Stimulated activated naive CD4-positive, alpha-beta T cell (primary cell): ENCODE data around the gene AREG.

ENCODE experiments used
- DNase-seq, 6 experiments: peaks; one replicate each; lab custom pipeline; 2025; lab: John Stamatoyannopoulos, UW

The AREG gene

DNA sequence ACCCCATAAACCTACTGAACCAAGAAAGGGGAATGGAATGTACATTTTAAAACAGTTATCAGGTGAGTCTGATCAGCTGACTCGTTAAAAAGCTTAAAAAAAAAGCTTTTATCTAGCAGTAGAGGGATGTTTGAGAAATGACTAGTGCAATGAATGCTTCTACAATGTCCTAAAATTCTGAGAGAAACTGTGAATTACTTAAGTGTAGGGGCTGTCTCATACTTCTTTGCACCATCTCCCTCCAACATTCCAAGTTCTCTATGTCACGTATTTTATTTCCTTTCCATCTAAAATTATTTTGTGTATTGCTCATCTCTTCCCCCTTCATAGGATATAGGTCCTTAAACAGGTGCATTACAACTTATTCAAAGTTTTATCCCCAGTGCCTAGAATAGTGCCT, 11.9 kb upstream of the AREG start:
- DNase-seq, result no peak

DNA sequence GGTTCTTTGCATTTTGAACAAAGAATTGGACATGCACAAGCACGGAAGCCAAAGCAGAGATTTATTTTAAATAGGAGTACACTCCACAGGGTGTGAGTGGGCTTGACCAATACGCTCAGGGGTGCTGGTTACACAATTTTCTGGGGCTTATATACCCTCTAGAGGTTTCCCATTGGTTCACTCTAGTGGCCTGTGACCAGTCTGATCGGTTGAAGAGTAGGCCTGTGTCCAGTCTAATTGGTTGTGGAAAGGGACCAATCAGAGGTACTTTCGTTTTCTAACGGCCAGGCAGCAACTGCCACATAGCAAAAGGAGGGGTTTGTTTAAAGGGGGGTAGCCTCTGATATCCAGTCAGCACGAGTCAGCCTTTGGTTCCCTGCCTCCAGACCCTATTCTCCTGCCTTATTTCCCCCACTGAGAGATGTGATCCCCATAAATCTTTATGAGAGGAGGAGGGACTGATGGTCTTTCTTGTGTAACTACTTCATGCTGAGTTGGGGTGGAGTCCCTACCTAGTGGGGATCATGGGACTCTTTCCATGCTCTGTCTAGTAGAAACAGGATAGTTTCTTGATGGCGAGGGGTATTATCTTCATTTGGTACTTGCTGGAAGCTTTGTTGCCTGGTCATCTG, 11.3 kb upstream of the AREG start:
- DNase-seq, result no peak

DNA sequence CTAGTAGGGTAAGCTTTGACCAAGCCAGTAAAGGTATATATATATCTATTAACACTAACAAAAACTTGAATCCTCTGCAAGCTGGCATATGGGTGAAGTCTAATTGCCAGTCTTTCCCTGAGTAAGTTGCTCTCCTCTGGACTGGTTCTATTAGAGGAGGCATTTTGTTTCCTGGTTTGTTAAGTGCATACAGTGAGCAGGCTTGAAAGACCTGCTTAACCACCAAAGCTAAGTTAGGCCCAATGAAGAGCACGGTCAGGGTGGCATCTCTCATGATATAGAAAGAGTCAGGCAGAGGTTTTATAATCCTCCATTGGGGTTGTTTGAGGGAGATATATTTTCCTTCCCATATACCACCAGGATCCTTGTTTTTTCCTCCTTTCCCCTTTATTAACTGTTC, 9.6 kb upstream of the AREG start:
- no peak for DNase-seq

DNA sequence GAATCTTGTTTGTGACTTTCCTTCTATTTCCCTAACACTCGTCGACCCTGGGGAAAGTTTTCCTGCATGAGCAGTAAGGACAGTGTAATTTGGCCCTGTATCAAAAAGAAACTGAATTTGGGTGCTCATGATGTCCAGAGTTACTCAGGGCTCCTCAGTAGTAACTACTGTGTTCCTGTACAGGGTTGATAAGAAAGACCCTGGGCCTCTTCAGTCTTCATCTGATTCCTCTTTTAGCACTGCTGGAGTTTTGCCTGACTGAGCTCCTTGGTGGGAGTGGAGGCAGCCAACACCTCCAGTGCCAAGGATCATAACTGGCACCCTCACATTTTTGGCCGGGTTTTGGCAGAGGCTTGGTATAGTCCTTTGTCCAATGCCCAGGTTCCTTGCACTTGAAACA, 7.1 kb upstream of the AREG start:
- DNase-seq, result no peak

DNA sequence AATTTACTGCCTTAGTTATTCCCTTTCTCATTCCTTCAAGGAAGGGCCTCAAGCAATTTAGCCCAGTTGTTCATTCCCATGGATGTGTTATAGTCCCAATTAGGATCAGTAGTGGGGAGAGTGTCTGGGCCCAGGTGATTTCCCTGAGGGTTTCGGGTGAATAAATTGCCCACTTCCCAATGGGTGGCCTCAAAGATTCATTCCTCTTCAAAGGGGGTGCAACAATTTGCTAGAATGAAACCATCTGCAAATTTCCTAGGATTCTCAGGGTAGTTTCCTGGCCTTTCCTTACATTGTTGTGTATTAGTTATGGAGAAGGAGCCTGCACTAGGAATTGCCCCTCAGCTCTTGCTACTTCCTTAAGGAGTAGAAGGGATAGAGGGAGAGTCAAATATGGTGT, 6.3 kb upstream of the AREG start:
- no peak for DNase-seq

DNA sequence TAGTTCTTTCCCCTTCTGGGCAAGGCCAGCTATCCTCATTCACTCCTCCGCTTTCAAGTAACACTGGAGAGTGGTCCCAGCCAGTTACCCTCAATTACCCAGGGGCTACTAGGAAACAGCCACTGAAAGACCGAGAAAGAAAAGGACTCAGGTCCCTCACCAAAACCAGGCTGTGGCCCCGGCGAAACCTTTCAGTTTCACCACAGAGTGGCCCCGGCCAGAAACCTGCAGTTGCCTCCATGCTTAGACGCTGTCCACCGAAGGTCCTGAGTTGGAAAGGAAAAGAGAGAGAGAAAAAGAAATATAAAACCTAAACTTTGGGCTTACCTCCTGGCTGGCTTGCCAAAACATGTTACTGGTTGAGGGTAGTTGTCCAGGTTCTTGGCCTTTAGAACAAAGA, 5.0 kb upstream of the AREG start:
- no peak for DNase-seq

DNA sequence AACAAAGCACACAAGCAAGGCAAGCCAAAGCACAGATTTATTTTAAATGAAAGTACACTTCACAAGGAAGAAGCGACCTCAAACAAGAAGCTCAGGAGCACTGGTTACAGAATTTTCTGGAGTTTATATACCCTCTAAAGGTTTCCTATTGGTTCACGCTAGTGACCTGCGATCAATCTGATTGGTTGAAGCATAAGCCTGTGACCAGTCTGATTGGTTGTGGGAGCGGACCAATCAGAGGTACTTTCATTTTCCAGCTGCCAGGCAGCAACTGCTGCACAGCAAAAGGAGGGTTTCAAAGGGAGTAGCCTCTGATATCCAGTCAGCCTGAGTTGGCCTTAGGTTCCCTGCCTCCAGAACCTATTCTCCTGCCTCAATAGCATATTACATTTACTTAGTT, 4.6 kb upstream of the AREG start:
- DNase-seq, result no peak

DNA sequence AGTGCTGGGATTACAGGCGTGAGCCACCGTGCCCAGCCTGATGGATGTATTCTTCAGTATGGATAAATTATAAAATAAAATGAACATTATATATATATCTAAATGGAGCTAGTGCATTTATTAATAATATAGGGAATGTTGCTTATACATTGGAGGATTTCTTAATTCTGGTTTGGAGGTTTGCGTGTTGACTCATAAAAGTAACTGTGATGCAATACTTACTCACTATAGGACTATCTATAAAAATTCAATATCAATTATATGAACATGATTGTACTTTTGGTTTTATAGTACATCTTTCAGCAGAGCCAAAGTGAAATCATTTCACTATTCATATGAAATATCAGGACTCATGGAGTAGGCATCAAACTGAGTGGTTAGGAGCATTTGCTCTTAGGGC, 3.2 kb upstream of the AREG start:
- DNase-seq, result no peak

DNA sequence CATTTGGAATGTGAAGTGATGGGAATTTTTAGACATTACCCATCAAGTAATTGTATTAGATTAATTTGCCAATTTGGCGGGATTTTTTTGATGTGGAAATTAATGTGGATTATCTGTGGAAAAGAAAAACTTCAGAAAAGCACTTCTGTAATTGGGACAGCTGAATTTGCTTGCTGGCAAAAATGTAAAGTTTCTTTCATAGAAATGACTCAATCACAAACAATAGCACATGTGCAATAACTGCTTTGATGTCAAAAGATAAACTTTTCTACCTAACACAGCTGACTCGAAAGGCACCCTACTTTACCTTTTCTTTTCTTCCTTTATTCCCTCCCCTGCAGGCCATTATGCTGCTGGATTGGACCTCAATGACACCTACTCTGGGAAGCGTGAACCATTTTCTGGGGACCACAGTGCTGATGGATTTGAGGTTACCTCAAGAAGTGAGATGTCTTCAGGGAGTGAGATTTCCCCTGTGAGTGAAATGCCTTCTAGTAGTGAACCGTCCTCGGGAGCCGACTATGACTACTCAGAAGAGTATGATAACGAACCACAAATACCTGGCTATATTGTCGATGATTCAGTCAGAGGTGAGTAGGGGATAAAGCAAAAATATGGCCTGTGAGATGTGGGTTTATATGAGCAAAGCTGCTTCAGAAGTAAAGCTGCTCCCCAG, 1.4 kb downstream of the AREG start:
- no peak for DNase-seq

DNA sequence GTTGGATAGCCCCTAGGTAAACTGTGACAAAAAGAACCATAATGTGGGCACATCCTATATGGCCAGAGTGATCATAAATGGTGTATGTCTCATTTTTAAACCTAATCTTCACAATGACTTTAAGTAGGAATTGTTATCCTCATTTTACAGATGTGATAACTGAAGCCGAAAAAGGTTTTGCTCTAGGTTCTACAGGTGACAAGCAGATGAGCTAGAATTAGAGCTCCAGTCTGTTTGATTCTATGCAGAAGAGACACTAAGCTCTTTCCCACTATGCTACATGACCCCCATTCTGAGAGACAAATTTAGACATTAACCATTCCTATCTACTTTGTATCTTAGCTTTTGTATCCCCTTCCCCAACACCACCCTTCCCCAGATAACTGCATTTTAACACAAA, 2.0 kb downstream of the AREG start:
- no peak for DNase-seq

DNA sequence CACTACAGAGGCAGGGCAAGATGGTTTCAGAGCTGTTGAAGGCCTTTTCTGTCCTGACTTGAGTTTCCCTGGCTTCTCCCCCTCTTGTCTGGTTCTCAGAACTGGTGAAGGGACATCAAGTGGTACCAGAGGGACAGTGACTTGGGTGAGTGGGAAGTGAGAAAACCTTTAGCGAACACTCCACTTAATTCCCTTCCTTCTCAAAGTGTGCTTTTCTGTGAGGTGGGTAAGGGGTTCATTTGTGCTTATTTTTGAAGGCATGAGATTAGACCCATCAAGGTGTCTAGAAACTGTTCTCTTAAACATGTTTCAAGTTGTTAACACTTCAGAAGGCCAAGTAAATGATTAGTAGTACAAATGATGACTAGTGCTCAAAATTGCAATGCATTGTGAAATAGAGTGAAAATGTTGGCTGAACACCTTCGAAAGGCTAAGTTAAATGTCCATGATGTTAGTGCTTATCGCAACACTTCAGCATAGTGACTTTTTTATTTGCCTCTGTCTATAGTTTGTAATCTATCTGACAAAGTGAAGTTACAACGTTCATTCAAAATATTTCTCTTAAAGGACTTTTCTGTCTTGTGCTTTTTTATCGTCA, 2.8 kb downstream of the AREG start:
- DNase-seq, result no peak

DNA sequence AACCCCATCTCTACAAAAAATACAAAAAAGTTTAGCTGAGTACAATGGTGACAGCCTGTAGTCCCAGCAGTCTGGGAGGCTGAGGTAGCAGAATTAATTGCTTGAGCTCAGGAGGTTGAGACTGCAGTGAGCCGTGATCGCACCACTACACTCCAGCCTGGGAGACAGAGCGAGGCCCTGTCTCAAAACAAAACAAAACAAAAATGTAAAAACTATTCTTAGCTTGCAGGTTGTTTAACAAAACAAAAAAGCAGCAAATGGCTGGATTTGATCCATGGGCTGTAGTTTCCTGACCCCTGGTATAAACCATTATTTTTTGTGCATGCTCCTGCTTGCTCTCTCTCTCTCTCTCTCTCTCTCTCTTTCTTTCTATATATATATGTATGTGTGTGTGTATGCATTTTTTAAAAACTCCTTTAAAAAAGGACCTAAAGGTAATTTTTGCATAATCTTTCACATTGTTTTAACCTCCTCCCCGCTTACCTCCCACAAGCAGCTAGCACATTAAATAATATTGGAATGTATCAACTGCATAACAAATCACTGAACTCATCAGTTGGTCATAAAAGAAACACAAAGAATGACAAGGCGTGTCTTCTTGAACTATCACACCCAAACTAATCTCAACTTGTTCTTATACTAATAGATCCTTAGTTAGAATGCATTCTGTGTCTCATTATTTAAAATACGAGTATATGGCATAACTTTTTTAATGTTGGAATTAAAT, 4.8 kb downstream of the AREG start:
- DNase-seq, result no peak

DNA sequence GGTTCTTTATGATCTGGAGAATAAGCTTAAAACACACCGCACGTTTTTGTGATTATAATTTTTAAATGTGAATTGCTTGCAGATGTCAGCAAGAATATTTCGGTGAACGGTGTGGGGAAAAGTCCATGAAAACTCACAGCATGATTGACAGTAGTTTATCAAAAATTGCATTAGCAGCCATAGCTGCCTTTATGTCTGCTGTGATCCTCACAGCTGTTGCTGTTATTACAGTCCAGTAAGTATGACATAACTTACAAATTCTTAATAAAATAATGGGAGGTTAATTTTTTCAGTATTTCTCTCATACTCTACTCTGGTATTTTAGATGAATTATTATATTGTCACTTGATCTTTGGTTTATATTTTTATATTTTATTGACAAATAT, 5.4 kb downstream of the AREG start:
- no peak for DNase-seq

DNA sequence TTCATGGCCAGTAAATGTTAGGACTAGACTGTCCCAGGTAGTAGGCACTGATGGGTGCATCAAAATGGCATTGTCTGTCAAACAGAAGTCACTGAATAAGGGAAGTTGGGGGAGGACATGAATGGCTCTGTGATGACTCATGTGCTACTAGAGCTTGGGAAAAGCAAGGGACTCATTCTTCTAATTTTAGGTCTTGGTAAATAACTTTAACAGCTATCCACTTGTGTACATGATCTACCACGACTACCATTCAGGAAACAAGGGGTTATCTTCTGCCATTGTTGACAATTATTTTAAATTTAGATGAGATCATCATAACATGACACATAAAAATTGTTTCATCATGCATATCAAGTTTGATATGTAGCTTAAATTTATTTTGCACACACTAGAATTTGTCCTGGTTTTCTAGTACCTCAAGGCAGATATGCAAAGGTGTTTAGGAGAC, 6.3 kb downstream of the AREG start:
- DNase-seq, result no peak

DNA sequence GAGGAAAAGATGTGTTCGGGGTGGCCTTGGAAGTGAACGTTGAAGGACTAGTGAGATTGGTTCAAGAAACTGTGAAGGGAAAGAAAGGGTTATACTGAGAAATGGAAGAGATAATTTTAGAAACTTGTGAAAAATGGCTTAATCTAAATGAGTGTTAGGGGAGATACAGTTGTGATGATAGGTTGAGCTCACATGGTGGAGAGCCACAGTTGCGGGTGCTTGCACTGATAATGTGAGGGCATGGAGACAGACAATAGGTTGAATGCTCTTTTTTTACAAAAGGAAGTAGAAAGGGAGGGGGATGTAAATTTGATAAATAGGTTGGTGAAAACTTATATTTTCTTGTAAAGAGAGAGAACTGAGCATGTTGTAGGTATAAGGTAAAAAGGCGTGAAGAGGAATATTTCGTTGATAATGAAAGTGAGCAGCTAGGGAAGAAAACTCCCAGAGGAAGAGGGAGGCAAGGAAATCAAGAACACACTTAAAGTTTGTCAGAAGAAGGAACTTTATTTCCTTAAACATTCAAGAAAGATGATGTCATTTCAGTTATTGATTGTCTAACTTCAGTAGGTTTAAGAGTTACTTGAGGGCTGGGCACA, 8.2 kb downstream of the AREG start:
- DNase-seq, result no peak

DNA sequence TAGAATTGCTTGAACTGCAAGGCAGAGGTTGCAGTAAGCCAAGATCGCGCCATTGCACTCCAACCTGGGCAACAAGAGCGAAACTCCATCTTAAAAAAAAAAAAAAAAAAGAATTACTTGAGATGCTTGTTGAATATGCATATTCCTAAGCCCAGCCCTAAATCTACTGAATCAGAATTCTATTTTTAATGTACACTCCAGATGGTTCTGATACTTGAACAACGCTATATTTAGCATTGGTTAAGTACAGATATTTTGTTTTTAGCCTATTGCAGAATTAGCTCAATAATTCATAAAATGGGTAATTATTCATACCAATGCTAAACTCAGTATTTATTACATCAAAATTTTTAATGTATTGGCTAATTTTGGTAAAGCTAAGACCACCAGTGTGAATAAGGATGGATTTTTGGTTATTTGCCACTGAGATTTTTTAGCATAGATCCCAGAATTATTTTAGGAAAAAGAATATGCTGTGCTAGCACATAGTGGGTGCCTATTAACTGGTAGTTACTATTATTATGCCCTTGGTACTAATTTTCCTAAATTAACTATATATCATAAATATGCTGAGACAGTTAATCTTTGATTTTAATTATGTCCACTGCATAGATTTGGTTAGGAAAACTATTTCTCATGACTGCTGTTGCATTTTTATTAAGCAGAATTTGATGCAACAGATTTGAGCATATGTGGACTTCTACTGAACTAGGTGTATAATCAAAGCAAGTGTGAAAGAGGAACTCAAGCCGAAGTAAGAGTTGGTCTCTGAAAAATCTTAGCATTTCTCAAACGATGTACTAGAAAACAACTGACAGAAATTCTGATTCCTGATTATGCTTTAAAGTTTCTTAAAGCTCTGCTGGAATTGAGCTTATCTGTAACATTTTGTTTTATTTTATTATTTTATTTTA, 9.2 kb downstream of the AREG start:
- no peak for DNase-seq

DNA sequence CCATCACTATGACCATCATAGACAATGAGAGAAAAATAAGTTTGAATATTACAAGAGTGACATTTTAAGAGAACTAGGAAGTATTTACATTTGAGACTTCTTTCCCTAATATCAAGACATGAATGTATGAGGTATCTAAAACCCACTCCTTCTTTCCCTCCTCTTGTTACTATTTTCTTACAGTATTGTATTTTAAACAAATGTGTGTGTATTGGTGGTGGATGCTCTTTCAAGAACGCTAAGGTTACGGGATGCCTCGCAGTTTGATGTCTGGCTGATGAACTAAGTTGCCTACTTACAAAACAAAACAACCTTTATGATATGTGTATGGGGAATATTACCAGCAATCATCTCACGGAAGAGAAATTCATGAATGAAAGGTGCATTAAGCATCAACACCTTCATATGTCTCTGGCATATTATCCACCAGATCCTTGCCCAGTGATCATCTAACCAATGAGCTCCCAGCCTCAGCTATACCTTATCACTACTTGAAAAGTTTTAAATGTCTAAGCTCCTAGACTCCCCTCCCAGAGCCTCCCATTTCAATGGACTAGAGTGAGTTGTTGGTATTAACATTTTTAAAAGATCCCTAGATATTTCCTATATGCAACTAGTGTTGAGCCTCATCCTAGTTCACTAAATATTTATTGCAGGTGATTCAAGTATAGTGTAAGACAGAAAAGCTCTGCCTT, 10.6 kb downstream of the AREG start:
- no peak for DNase-seq

DNA sequence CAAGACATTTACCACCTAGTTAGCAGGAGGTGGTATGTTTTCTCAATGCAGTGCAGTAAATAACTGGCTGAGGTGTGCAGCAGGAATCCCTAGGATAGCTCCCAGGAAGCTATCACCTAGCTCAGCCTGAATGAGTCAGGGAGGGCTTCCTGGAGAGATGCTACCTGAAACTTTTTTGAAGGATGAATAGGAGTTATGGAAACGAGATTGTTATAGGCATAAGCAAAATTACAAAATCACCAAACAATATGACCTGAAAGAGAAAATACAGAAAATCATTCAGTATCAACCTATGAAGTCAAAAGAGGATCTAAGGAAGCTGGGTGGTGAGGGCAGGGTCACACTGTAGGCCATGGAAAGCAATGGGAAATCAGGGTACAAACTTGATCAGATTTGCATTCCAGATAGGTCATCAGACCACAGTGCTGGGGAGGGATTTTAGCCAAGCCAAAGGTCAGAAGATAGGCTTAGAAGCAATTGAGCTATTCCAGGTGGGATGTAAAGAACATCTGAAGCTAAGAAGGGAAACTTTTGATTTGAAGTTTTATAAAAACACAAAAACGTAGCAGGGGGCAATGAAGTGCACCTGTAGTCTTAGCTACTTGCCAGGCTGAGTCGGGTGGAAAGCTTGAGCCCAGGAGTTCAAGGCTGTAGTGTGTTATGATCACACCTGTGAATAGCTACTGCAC, 11.3 kb downstream of the AREG start:
- DNase-seq, result no peak

DNA sequence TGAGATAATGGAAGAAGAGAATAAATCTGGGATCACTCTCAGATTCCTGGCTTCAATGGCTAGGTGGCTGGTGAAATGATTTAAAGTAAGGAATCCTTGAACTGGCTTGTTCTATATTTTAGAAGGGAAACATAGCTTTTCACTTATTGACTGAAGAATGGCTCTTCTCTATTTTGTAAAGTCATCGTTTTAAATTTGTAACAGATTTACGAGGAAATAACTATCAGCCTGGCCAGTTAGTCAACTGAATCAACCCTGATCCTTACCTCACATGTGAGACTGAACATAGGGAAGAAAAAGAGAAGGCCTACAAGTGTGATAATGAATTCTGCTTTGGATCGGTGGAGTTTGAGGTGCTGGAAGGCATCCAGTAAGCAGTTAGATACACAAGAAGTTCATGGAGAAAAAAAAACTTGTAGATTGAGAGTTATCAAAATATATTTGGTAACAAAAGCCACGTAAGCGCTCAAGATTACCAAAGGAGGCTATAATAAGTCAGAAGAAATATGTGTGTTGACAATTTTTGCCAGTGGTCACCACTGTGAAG, 12.0 kb downstream of the AREG start:
- no peak for DNase-seq

DNA sequence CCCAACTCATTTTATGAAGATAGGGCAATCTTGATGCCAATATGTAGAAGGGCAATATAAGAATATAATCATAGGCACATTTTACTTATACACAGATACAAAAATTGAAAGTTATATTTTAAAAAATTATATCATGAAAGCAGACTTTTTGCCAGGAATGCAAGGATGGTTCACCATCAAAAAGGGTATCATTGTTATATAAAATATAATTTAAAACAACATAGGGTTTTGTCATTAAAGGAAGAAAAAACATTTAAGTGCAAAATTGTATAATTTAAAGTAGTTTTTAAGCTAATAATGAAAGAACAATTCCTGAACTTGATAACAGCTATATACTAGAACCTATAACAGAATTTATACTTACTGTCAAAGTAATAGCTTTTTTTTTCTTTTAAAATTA, 15.9 kb downstream of the AREG start:
- DNase-seq, result no peak
